RPMI8226 (cell line): ENCODE results near the gene KCNJ2.

Experiments
- DNase-seq: peaks from one replicate; pipeline ENCODE4 v3.0.0-alpha.2; 2015

KCNJ2 gene

DNA sequence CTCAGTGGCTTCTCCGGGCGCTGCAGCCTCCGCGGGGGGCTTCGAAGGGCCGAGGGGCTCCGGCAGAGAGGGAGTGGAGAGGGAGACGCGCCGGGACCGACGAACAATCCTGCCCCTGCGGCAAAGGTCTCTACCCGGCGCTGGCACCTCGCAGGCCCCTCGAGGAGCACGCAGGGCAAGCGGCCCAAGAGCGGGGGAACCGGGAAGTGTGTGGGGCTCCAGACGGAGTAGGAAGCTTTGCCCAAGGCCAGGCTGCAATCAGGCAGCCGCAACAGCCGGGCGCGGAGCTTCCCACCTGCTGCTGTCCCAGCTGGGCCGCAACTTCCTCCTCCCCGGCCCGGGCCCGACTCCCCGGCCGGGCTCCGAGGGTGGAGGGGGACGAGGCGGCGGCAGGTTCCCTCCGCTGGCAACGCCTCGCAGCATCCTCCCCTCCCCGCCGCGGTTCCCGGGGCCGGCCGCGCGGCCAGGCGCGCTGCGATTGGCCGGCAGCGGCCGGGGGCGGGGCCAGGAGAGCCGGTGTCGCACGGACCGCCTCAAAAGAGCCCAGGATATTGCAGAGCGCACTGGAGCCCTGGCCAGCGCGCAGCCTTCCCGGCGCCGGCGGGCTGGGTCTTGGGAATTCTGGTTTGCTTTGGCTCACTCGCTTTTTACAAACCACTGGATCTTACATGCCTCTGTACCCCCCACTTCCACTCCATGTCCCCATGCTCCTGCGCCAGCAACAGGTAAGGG is at the start of gene KCNJ2:
Gene KCNJ2 (plus strand): TSS at position 556 of the 732 bp plus-strand sequence. CDS start 5,508 bp downstream, outside the sequence.
- peak; percentile 73 for DNase-seq

GRCh38 chr17:70119545-70119944 is 49.8 kb upstream of the KCNJ2 start:
- DNase-seq = no peak

GRCh38 chr17:70119983-70120382 is 49.3 kb upstream of the KCNJ2 start:
- no peak for DNase-seq

GRCh38 chr17:70120425-70120824 is 48.9 kb upstream of the KCNJ2 start:
- DNase-seq = no peak

- DNase-seq = no peak
Measured at GRCh38 chr17:70121126-70121525, 48.2 kb upstream of the KCNJ2 start.

DNA sequence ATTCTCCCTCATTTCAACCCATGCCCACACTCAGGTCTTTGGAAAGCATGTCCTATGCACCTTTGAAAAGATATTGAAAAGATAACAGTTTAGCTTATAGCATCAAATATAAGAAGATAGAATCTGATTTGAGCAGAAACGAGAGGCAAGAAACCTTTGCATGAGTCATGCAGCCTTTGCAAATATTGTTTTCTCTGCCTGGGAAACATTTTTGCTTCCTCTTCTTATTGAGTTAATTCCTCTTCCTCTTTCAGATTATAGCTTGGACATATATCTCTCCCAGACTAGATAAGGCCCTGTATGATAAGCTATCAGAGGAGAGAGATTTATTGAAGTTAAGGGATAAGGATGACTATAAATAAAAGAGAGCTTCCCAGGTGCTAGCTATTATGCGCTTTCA is 46.1 kb upstream of the KCNJ2 start:
- no peak for DNase-seq

GRCh38 chr17:70124723-70125122 is 44.6 kb upstream of the KCNJ2 start:
- no peak for DNase-seq

GRCh38 chr17:70127221-70127873 is 42.0 kb upstream of the KCNJ2 start:
- no peak for DNase-seq

DNA sequence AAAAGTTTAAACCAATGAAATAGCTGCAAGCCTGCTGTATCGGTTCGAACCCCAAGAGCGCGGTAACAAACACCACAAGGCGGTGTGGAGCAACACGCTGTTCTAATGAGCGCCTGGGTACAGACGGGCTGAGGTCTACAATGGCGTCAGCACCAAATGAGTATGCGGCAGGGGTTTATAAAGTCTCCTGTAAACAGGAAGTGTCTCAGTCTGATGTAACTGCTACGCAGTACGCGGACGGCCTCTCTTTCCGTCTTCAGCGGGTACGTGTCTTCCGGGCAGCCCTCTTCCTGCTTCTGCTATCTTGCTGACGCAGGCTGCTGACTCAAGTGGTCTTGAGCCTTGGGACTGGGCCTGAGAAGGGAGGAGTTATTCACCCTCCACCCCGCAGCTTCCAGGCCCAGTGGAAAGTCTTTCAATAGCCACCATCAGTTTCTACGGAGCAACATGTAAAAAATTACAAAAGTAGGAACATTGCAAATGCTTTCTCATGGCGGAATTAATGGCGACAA is 40.5 kb upstream of the KCNJ2 start:
- no peak for DNase-seq

- DNase-seq = no peak
Measured at GRCh38 chr17:70130289-70130688, 39.0 kb upstream of the KCNJ2 start.

DNA sequence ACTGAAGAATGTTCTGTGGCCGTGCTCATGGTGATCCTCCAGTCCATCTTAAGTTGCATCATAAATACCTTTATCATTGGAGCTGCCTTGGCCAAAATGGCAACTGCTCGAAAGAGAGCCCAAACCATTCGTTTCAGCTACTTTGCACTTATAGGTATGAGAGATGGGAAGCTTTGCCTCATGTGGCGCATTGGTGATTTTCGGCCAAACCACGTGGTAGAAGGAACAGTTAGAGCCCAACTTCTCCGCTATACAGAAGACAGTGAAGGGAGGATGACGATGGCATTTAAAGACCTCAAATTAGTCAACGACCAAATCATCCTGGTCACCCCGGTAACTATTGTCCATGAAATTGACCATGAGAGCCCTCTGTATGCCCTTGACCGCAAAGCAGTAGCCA is 36.8 kb upstream of the KCNJ2 start:
- no peak for DNase-seq

DNA sequence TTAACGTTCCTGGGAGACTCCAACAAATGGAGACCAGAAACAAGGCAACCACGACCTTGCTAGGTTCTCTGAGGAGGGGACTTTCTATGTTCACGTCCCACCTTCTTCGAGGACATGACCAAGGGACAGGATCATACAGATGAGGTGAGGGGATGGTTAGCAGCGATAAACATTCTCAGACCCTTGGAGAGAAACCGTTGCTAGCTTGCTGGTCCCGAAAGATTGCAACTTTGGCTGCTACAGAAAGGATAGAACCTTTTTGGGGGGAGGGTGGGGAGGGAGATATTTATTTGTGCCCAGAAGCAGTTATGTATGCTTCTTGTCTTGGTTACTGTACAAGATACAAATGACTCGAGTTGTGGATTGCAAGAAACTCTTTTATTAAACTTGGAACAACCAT is 35.3 kb upstream of the KCNJ2 start:
- no peak for DNase-seq

DNA sequence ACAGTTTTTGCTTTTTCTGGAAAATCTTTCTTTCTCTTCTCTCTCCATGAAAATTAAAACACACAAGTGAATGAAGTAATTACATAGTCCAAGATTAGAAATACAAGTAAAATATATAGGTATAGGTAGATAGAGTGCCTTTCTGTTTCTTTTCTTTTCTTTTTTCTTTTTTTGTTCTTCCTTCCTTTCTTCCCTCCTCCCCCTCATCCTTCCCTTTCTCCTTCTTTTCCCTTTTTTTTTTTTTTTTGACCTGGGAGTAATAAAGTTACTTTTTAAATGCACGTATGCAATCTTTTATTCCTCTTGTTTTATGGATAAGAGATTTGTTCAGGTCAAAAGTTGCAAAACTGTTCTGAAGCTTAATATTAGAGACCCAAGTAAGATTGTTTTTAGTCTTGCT is 34.6 kb upstream of the KCNJ2 start:
- no peak for DNase-seq

GRCh38 chr17:70136131-70136530 is 33.2 kb upstream of the KCNJ2 start:
- DNase-seq = no peak

GRCh38 chr17:70137451-70138230 is 31.7 kb upstream of the KCNJ2 start:
- peak; percentile 11 for DNase-seq

- no peak for DNase-seq
Measured at GRCh38 chr17:70138291-70138865, 31.0 kb upstream of the KCNJ2 start.

GRCh38 chr17:70139449-70139993 is 29.8 kb upstream of the KCNJ2 start:
- DNase-seq = no peak

DNA sequence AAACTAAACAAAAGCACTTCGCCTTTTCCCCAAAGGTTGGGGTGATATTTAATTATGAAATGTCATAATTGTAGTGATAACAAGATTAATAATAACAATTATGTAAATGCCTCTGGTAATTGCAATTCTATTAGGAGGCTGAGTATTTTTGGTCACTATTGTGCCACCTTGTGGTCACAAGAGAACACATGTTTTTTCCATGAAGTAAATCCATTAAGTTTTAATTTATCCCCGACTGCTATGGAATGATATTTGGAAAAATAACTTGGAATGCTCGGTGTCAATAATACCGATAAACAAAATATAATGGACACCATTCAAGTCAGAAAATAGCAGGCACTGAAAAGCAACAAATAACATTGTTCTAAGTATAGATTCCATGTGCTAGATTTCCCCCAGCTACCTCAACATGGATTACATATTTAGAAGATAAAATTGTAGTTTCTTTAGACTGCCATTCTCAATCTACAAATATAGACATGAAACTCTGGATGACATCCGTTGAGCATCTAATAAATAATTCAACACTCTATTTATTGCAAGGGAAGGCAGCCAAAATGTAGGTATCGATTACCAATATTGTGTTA is 25.0 kb upstream of the KCNJ2 start:
- no peak for DNase-seq

- DNase-seq = no peak
Measured at GRCh38 chr17:70153210-70153609, 16.1 kb upstream of the KCNJ2 start.

DNA sequence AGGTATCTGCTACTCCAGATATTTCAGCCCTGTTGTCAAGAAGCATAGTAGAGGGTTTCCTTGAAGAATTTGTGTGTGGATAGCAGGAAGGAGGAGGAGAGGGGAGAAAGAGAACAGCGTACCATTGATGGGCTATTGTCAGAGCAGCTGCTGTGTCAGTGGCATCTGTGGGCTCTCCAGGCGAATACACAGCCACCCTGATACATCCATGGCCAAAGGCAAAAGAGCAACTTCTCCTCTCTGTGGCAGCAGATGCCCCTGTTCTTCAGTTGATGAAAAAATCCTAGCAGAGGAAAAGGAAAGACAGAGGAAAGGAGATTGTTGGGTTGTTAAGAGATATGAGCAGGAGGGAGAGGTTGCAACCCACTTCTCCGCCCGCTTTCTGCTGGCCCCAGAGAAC is 12.2 kb upstream of the KCNJ2 start:
- DNase-seq = no peak

DNA sequence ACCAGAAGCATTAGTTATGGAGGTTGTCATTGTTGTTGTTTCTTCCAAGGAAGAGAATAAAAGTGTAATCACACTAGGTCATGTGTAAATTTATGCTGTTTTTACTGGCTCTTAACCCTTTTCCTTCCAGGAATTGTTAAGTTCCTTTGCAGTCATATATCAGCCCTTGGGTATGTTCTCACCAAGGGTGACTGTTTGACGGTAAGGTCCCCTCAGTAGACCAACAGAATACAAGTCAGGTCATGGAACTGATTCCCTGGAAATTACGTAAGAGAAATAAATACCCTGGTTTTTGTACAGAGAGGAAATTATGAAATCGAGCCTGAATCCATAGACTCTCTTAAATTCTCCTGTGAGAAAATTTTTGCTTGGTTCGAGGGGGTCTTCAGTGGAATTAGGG is 11.2 kb upstream of the KCNJ2 start:
- no peak for DNase-seq

GRCh38 chr17:70158591-70158990 is 10.7 kb upstream of the KCNJ2 start:
- DNase-seq = no peak

DNA sequence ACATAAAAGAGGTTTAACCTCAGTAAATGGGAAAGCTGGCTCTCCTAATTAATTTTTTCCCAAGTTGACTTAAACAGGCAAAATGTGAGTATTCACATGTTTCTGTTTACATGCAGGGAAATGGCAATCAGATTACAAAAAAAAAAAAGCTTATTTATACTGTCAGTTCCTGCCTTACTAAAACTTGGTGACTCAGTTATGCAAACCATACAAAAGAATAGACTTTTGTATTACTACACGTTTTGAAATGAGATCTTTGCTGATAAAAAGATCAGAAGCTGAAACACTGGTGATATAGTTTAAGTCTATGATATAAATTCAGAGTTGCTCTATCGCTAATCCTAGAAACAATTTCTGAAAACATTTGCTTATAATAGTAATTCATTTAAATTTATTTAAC is 9.4 kb upstream of the KCNJ2 start:
- DNase-seq = no peak
